Measurements from ENCODE around the gene ANKS3.
"Not testable (repeated sequence)": the region's sequence is repeated elsewhere in the genome, so short reads cannot be mapped to it uniquely, and the experiment has no call there.

Gene ANKS3

DNA sequence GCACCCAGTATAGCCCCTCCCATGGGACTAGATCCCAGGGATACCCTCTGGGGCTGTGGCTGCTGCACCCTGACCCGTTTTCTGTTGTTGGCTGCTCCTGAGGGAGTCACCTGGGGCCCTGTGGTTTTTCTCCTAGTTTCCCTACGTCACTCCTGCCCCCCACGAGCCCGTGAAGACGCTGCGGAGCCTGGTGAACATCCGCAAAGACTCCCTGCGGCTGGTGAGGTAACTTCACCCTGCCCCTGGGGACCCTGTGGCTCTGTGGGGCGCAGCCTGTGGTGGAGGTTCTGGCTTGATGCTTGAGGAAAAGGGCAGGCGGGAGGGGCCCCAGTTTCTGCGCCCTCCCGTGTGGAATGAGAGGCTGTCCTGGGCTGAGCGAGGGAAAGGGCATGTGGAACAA is 82.2 kb downstream of the ANKS3 start:
- Histone ChIP-seq H3K4me3 (ENCODE audit: low read depth in 1 of 2, low read length in 2 of 2) (no peak overlapping the region), H4K20me1 (ENCODE audit: insufficient read depth, low read length) (peaks cover 44% of the 10 kb centered on the region), H3K36me3 (ENCODE audit: insufficient read depth, low read length) (peaks cover 65% of the 10 kb centered on the region), H3K79me2 (ENCODE audit: insufficient read depth, low read length) (peaks cover 19% of the 10 kb centered on the region), H2AFZ (ENCODE audit: low read depth, low read length) (no peak overlapping the region), H3K4me1 (ENCODE audit: insufficient read depth, low read length) (no peaks in the 10 kb centered on the region), H3K27me3 (ENCODE audit: insufficient read depth, low read length, poor library complexity) (no peaks in the 10 kb centered on the region), H3K9ac (ENCODE audit: low read depth, low read length) (no peak overlapping the region), H3K27ac (ENCODE audit: low read length) (no peak overlapping the region), H3K9me3 (ENCODE audit: insufficient read depth, low read length, severe bottlenecking) (no peaks in the 10 kb centered on the region), H3K4me2 (ENCODE audit: insufficient read depth, low read length) (no peak overlapping the region)
- TF ChIP-seq EZH2 (IDR thresholded peaks at IDR 0.05; ENCODE audit: borderline replicate concordance, low read depth, low read length, severe bottlenecking) = no peak
- TF ChIP-seq CTCF (IDR thresholded peaks at IDR 0.05; ENCODE audit: borderline replicate concordance, extremely low read depth, low read length, poor library complexity, severe bottlenecking) = no peak
- ATAC-seq (ENCODE audit: insufficient read depth, low read depth) (no peak), DNase-seq (no peak)

GRCh38 chr16:4650443-4651074 is 83.5 kb downstream of the ANKS3 start:
- Histone ChIP-seq H3K79me2 (ENCODE audit: insufficient read depth, low read length) (peaks cover 31% of the 10 kb centered on the region), H3K36me3 (ENCODE audit: insufficient read depth, low read length) (peaks cover 57% of the 10 kb centered on the region), H4K20me1 (ENCODE audit: insufficient read depth, low read length) (peaks cover 56% of the 10 kb centered on the region)
- H3K27ac ChIP-seq (ENCODE audit: low read length); H3K9ac ChIP-seq (ENCODE audit: low read depth, low read length); H3K27me3 ChIP-seq (ENCODE audit: insufficient read depth, low read length, poor library complexity); H3K9me3 ChIP-seq (ENCODE audit: insufficient read depth, low read length, severe bottlenecking); H3K4me2 ChIP-seq (ENCODE audit: insufficient read depth, low read length); H3K4me3 ChIP-seq (ENCODE audit: low read depth in 1 of 2, low read length in 2 of 2); H2AFZ ChIP-seq (ENCODE audit: low read depth, low read length); H3K4me1 ChIP-seq (ENCODE audit: insufficient read depth, low read length): not testable (repeated sequence)
- peak; percentile 88 for TF ChIP-seq CTCF (IDR thresholded peaks at IDR 0.05; ENCODE audit: borderline replicate concordance, extremely low read depth, low read length, poor library complexity, severe bottlenecking)
- ATAC-seq (ENCODE audit: insufficient read depth, low read depth) = peak; percentile 82
- peak; percentile 72 for DNase-seq

DNA sequence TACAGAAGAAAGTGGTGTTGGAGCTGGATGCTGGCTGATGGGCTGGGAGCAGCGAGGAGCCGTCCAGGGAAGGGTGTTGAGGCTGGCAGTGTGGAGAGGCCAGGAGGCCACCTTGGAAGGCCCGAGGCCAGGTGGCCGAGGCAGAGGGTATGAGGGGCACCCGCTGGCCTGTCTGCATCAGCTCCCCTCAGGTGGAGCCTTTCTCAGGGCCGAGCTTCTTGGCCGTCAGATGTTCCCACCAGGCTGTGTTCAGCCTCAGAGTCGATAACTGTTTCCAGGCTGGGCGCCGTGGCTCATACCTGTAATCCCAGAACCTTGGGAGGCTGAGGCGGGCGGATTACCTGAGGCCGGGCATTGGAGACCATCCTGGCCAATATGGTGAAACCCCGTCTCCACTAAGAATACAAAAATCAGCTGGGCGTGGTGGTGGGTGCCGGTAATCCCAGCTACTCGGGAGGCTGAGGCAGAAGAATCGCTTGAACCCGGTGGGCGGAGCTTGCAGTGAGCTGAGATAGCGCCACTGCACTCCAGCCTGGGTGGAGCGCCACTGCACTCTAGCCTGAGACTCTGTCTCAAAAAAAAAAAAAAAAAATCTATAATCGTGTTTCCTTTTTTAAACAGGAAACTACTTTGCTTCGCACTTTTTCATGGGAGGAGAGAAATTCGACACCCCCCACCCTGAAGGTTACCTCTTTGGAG is 84.2 kb downstream of the ANKS3 start:
- Histone ChIP-seq H3K27me3 (ENCODE audit: insufficient read depth, low read length, poor library complexity) (no peaks in the 10 kb centered on the region), H3K79me2 (ENCODE audit: insufficient read depth, low read length) (peaks cover 38% of the 10 kb centered on the region), H3K36me3 (ENCODE audit: insufficient read depth, low read length) (peaks cover 51% of the 10 kb centered on the region), H3K4me1 (ENCODE audit: insufficient read depth, low read length) (no peaks in the 10 kb centered on the region), H3K4me3 (ENCODE audit: low read depth in 1 of 2, low read length in 2 of 2) (no peak overlapping the region), H3K9ac (ENCODE audit: low read depth, low read length) (no peak overlapping the region), H2AFZ (ENCODE audit: low read depth, low read length) (no peak overlapping the region), H3K9me3 (ENCODE audit: insufficient read depth, low read length, severe bottlenecking) (no peaks in the 10 kb centered on the region), H3K27ac (ENCODE audit: low read length) (no peak overlapping the region), H3K4me2 (ENCODE audit: insufficient read depth, low read length) (no peak overlapping the region), H4K20me1 (ENCODE audit: insufficient read depth, low read length) (peaks cover 53% of the 10 kb centered on the region)
- peak; percentile 36 for DNase-seq
- TF ChIP-seq CTCF (IDR thresholded peaks at IDR 0.05; ENCODE audit: borderline replicate concordance, extremely low read depth, low read length, poor library complexity, severe bottlenecking) (no peak), EZH2 (IDR thresholded peaks at IDR 0.05; ENCODE audit: borderline replicate concordance, low read depth, low read length, severe bottlenecking) (no peak)
- ATAC-seq (ENCODE audit: insufficient read depth, low read depth) = peak; percentile 20; the same call in 1 of the 3 replicates

All from DND-41 (cell line).